Adipocyte (in vitro differentiated cells): ENCODE results near the gene IFI6.
A peak's percentile ranks its signal among the peaks of the same experiment; 100 is the strongest.
"Not testable (repeated sequence)": the region's sequence is repeated elsewhere in the genome, so short reads cannot be mapped to it uniquely, and the experiment has no call there.

Experiments used
- DNase-seq: peaks from one replicate; pipeline ENCODE4 v3.0.0-alpha.2; 2015; ENCODE audit warnings: low read depth
- H3K27me3 ChIP-seq: replicated peaks from 2 replicates; pipeline ENCODE4 v1.7.0; 2013; ENCODE audit warnings: mild to moderate bottlenecking, low read length, moderate library complexity; ENCODE audit not compliant: control insufficient read depth, insufficient read depth
- H3K36me3 ChIP-seq: 2 replicates; pipeline ENCODE4 v1.7.0; 2013; ENCODE audit warnings: low read length, mild to moderate bottlenecking, moderate library complexity; ENCODE audit not compliant: control insufficient read depth, insufficient read depth, severe bottlenecking
- H3K4me1 ChIP-seq: 2 replicates; pipeline ENCODE4 v1.7.0; 2013; ENCODE audit warnings: mild to moderate bottlenecking, low read length, moderate library complexity; ENCODE audit not compliant: control insufficient read depth, insufficient read depth
- H3K4me3 ChIP-seq: 2 replicates; pipeline ENCODE4 v1.7.0; 2013; ENCODE audit warnings: mild to moderate bottlenecking, low read length, moderate library complexity
- H3K9ac ChIP-seq: 2 replicates; pipeline ENCODE4 v1.7.0; 2013; ENCODE audit warnings: mild to moderate bottlenecking, low read length, moderate library complexity
- H3K9me3 ChIP-seq: 2 replicates; pipeline ENCODE4 v1.7.0; 2013; ENCODE audit warnings: mild to moderate bottlenecking, low read length, moderate library complexity; ENCODE audit not compliant: control insufficient read depth

Gene IFI6

GRCh38 chr1:27633640-27634176 lies 38.3 kb downstream of the IFI6 start:
- no peaks in the 10 kb centered on the region for H3K27me3 ChIP-seq
- no peaks in the 10 kb centered on the region for H3K9me3 ChIP-seq
- H3K36me3 ChIP-seq = no peaks in the 10 kb centered on the region
- peaks cover 24% of the 10 kb centered on the region for H3K4me1 ChIP-seq
- peak overlapping the region; percentile 71 for H3K4me3 ChIP-seq
- peak overlapping the region; percentile 80 for H3K9ac ChIP-seq
- no peak for DNase-seq

GRCh38 chr1:27633298-27633610 lies 38.7 kb downstream of the IFI6 start:
- peaks cover 28% of the 10 kb centered on the region for H3K4me1 ChIP-seq
- H3K36me3 ChIP-seq = no peaks in the 10 kb centered on the region
- no peak for DNase-seq
- no peak overlapping the region for H3K9ac ChIP-seq
- H3K9me3 ChIP-seq = no peaks in the 10 kb centered on the region
- no peak overlapping the region for H3K4me3 ChIP-seq
- H3K27me3 ChIP-seq = no peaks in the 10 kb centered on the region

- peaks cover 34% of the 10 kb centered on the region for H3K4me1 ChIP-seq
- no peaks in the 10 kb centered on the region for H3K36me3 ChIP-seq
- no peak for DNase-seq
- no peaks in the 10 kb centered on the region for H3K9me3 ChIP-seq
- no peak overlapping the region for H3K4me3 ChIP-seq
- H3K9ac ChIP-seq = no peak overlapping the region
- H3K27me3 ChIP-seq = no peaks in the 10 kb centered on the region
Observed at GRCh38 chr1:27632387-27633297, 39.4 kb downstream of the IFI6 start.

- Histone ChIP-seq H3K4me3 (no peak overlapping the region), H3K9ac (no peak overlapping the region), H3K27me3 (no peaks in the 10 kb centered on the region), H3K4me1 (peaks cover 48% of the 10 kb centered on the region), H3K9me3 (no peaks in the 10 kb centered on the region), H3K36me3 (no peaks in the 10 kb centered on the region)
- DNase-seq = no peak
Observed at GRCh38 chr1:27630859-27631491, 41.0 kb downstream of the IFI6 start.

GRCh38 chr1:27628712-27629111 lies 43.3 kb downstream of the IFI6 start:
- H3K9ac ChIP-seq = peak overlapping the region; percentile 79
- no peak overlapping the region for H3K4me3 ChIP-seq
- peaks cover 68% of the 10 kb centered on the region for H3K4me1 ChIP-seq
- DNase-seq = no peak
- no peaks in the 10 kb centered on the region for H3K9me3 ChIP-seq
- H3K36me3 ChIP-seq = no peaks in the 10 kb centered on the region
- no peaks in the 10 kb centered on the region for H3K27me3 ChIP-seq

- not testable (repeated sequence) for H3K36me3 ChIP-seq, H3K4me3 ChIP-seq, H3K9me3 ChIP-seq, H3K27me3 ChIP-seq, H3K9ac ChIP-seq, DNase-seq
- peaks cover 70% of the 10 kb centered on the region for H3K4me1 ChIP-seq
Observed at GRCh38 chr1:27627733-27628132, 44.3 kb downstream of the IFI6 start.

GRCh38 chr1:27627061-27627460 lies 44.9 kb downstream of the IFI6 start:
- H3K9ac ChIP-seq = peak overlapping the region; percentile 46
- no peak for DNase-seq
- H3K4me3 ChIP-seq = no peak overlapping the region
- H3K4me1 ChIP-seq = peaks cover 70% of the 10 kb centered on the region
- H3K9me3 ChIP-seq = no peaks in the 10 kb centered on the region
- no peaks in the 10 kb centered on the region for H3K27me3 ChIP-seq
- no peaks in the 10 kb centered on the region for H3K36me3 ChIP-seq

GRCh38 chr1:27626031-27626935 lies 45.7 kb downstream of the IFI6 start:
- Histone ChIP-seq H3K4me3 (no peak overlapping the region), H3K4me1 (peaks cover 74% of the 10 kb centered on the region), H3K36me3 (no peaks in the 10 kb centered on the region), H3K27me3 (no peaks in the 10 kb centered on the region), H3K9ac (peak overlapping the region; percentile 46), H3K9me3 (no peaks in the 10 kb centered on the region)
- no peak for DNase-seq

- Histone ChIP-seq H3K27me3 (no peaks in the 10 kb centered on the region), H3K4me1 (peaks cover 65% of the 10 kb centered on the region), H3K4me3 (peak overlapping the region; percentile 2), H3K9me3 (no peaks in the 10 kb centered on the region), H3K9ac (peak overlapping the region; percentile 70), H3K36me3 (no peaks in the 10 kb centered on the region)
- no peak for DNase-seq
Observed at GRCh38 chr1:27624467-27625178, 47.4 kb downstream of the IFI6 start.

- Histone ChIP-seq H3K9me3 (no peaks in the 10 kb centered on the region), H3K36me3 (no peaks in the 10 kb centered on the region), H3K4me1 (peaks cover 55% of the 10 kb centered on the region), H3K27me3 (no peaks in the 10 kb centered on the region), H3K4me3 (no peak overlapping the region), H3K9ac (peak overlapping the region; percentile 70)
- no peak for DNase-seq
Observed at GRCh38 chr1:27623327-27624212, 48.4 kb downstream of the IFI6 start.
